ENCODE measurements around the gene SNX14.
"Not testable (repeated sequence)": the region's sequence is repeated elsewhere in the genome, so short reads cannot be mapped to it uniquely, and the experiment has no call there.

The SNX14 gene, protein sequence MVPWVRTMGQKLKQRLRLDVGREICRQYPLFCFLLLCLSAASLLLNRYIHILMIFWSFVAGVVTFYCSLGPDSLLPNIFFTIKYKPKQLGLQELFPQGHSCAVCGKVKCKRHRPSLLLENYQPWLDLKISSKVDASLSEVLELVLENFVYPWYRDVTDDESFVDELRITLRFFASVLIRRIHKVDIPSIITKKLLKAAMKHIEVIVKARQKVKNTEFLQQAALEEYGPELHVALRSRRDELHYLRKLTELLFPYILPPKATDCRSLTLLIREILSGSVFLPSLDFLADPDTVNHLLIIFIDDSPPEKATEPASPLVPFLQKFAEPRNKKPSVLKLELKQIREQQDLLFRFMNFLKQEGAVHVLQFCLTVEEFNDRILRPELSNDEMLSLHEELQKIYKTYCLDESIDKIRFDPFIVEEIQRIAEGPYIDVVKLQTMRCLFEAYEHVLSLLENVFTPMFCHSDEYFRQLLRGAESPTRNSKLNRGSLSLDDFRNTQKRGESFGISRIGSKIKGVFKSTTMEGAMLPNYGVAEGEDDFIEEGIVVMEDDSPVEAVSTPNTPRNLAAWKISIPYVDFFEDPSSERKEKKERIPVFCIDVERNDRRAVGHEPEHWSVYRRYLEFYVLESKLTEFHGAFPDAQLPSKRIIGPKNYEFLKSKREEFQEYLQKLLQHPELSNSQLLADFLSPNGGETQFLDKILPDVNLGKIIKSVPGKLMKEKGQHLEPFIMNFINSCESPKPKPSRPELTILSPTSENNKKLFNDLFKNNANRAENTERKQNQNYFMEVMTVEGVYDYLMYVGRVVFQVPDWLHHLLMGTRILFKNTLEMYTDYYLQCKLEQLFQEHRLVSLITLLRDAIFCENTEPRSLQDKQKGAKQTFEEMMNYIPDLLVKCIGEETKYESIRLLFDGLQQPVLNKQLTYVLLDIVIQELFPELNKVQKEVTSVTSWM

DNA sequence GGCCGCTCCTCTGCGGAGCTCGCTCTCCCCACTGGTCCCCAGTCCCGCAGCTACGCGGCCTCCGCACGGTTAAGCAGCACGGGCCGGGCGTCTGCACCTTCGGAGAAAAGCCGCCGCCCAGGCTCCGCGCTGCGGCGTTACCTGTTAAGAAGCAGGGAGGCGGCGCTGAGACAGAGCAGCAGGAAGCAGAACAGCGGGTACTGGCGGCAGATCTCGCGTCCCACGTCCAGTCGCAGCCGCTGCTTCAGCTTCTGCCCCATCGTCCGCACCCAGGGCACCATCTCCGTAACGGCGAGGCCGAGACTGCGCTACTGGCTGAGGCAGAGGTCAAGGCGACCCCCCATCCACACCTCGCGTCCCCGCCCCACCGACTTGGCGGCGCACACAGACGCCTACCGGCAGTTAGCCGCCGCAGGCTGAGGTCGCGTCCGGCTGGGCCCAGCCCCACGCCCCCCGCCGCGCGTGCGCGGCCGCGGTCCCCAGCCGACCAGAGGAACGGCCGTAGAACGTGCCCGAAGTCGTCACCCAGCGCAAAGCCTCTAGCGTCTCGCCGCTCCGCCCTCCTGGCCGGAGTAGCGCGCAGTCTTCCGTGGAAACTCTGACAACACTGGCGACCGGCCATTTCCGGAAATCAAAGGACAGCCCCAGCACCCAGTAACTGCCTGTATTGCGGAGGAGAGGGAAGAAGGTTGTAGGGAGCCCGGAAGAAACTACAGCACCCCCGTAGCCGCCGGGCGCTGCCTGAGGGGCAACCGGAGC, at the start of gene SNX14:
SNX14 (minus strand) TSS at position 421 of the 759 bp plus-strand sequence; CDS start at position 281, 140 bp downstream.
- peak; percentile 82 for DNase-seq

DNA sequence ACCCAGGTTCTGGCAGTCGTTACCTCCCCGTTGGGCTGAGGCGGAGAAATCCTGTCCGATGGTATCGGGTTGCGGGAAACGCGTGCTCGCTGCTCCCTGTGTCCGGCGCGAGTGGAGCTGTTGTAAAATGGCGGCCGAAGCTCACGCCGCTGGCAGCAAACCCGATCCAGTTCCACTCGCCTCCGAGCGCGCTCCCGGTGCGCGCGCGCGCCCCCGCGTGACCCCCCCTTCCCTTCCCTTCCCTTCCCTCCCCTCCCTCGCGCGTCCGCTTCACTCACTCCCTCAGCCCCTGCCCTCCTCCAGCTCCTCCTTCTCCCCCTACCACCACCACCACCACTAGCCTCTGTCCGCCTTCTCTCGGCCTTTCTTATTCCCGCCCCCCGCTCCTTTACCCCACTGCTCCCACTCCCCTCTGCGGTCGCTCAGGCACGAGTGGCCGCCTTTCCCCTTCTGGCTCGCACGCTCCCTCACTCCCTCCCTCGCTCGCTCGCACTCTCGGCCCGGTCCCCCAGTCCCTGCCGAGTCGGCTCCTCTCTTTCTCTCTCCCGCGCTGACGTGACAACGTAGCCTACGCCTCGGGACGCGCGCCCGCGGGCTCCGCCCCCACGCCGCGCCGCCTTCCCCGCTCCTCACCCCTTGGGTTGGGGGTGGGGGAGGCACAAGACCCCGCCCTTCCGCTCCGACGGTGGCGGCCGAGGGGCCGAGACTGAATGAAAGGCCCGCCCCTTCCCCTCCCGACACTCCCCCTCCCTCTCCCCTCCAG, 49.3 kb upstream of the SNX14 start, which contains the start of gene SYNCRIP:
SYNCRIP (minus strand) TSS at position 113 of the 763 bp plus-strand sequence. CDS start 1,447 bp downstream, outside the sequence.
- peak; percentile 98 for DNase-seq

DNA sequence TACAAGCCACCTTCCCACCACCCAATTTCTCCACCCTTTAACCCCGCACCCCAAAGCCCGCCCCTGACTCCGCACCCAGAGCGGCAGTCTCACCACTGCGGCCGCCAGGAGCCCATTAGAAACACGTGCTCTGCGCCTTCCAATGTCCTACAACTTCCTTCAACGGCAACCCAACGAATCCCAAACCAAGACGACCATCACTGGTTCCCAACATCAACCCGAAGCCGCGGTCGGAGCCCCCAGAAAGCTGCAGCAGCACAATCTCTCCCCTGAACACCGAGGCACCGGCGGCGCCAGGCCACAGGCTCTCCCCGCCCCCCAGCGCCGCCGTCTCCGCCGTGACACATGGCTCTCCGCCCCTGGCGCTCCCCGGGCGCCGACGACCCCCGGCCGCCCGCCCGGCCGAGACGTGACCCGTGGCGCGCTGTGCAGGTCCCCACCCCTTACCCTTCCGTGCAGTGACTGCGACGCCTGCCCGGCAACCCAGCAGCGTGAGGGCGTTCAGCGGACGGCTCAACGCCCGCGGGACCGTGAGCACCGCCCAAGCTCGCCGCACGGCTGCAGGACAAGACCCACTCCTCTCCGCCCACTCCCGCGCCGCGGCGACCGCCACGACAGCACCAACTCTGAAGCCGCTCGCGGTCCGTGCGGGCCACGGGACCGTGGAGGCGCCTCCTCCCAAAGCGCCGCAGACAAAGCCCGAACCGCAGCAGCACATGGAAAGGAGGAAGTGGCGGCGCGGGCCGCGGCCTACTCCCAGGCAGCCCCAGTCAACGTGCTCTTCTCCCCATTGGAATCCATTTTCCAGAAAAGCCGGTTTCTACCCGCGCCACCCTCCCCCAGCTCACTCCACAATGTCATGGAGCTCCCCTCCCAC, 48.5 kb upstream of the SNX14 start:
- peak; percentile 50 for DNase-seq

DNA sequence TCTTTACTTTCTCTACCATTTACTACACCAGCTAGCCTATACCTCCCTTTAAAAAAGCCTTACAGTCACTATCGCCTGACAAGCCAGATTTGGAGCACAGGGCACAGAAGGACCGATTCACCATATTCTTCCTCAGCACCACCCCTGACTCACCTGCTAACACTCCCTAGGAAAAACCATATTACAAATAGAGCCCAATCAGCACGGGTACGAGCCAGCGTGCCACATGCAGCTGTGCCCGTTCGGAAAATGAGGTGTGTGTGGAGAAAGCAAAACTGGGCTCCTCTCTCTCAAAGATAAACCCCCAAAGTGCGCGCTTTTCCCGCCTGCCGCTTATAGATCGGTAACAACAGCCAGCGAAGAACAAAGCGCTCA, 47.9 kb upstream of the SNX14 start:
- DNase-seq: peak; percentile 34

DNA sequence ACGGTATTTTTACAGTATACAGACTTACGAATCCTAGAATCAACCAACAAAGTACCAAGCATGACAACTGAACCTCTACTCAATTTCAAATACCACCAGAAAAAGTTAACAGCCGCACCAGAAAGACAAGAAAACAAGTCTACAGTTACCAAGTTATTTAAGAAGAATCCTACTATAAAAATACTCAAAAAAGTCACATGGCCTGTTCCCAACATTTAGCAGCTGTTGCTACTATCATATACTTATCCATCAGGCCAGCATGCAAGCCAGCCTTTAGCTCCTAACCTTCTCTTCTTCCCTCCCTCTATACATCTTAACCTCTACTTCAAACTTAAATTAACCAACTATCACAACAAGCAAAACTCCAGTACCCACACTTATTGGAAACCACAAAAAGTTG, 47.2 kb upstream of the SNX14 start:
- DNase-seq: no peak

DNA sequence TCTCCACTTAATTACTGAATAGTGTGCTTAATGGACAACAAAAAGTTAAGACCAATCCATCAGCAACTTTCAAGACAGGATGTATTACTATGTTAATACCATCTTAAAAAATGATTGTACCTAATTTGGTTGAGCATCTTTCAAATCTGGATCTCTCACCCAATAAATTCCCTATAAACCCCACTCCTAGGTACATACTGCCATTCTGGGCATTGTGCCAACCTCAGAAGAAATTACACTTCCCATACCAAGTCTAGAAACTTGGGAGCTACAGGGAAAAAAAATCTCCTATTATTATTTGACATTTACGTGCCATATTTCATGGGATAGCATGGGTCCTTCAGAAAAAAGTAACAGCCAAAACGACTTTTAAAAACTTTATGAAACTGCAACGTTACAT, 43.9 kb upstream of the SNX14 start:
- DNase-seq: no peak

DNA sequence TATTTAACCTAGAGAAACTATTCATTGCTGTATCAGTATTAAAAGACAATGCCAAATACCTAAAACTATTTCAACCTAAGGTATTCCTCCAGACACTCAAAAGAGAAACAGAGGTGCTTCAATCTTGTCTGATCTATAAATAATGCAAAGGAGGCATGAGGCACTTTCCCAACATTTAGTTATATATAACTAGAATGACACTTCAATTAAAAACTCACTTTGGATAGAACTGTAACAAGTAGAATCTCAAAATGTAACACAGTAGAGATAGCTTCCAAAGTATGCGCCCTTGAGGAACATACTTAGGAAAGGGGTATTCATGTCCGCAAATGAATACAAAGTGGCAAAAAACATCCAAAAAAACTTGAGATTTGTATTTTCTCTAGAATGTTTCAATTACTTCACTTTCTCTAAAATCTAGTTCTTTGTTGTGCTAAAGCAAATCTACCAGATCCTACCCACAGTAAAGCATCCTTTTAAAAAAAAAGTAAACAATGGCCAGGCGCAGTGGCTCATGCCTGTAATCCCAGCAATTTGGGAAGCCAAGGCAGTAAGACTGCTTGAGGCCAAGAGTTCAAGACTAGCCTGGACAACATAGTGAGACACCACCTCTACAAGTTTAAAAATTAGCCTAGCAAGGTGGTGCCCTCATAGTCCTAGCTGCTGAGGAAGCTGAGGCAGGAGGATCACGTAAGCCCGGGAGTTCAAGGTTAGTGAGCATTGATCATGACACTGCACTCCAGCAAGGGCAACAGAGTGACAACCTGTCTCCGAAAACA, 38.7 kb upstream of the SNX14 start:
- DNase-seq: no peak

DNA sequence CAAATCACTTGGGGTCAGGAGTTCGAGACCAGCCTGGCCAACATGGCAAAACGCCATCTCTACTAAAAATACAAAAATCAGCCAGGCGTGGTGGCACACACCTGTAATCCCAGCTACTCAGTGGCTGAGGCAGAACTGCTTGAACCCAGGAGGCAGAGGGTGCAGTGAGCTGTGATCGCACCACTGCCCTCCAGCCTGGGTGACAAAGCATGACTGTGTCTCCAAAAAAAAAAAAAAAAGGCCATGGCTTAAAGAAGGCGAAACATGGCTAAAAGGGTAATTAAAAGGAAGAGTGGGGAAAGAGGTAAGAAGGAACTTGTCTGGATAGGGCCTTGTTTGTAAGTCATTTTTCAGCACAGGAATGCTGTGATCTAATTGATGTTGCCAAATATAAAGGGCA, 37.5 kb upstream of the SNX14 start:
- DNase-seq: not testable (repeated sequence)

DNA sequence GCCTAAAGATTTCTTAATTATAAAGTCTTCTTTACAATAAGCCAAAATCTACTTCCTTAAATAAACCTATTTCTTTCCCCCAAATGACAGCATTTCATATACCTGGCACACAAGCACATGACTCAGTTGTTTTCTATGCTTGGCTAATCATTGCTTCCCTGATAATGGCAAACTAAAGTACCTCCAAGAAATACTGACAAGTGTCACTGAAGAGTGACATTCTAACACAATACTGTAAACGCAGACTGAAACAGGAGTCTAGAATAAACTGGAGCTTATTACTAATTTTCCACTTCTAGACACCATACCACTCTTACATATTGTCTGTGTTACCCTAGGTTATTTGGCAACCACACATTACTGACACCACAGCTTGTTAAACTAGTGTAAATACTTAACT, 34.7 kb upstream of the SNX14 start:
- no peak for DNase-seq

DNA sequence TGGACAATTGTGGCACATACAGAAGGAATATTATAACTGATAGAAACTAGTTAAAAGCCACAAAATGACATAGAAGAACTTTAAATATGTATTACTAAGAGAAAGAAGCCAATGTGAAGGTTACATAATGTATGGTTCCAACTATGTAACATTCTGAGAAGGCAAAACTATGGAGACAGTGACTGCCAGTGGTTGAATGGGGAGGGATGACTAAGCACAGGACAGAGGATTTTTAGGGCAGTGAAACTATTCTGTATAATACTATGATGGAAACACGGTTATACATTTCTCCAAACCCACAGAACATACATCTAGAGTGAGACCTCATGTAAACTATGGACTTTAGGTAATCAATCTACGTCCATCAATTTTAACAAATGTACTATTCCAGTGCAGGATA, 26.6 kb upstream of the SNX14 start:
- no peak for DNase-seq

DNA sequence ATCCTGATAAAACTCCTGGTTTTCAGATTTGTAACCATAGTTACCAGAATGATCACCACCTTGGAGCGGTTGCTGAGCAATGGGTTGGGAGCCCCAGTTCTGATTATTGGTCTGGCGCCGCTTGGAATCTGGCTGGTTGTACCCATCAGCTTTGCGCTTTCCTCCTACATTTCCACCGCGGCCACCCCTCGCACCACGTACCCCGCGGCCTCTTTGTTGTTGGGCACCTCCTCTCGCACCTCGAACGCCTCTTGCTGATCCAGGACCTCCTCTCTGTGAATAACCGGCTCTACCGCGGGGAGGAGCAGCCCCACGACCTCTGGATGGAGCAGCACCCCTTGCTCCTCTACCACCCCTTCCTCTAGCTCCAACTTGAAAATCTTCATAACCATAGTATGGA, 21.1 kb upstream of the SNX14 start:
- no peak for DNase-seq

DNA sequence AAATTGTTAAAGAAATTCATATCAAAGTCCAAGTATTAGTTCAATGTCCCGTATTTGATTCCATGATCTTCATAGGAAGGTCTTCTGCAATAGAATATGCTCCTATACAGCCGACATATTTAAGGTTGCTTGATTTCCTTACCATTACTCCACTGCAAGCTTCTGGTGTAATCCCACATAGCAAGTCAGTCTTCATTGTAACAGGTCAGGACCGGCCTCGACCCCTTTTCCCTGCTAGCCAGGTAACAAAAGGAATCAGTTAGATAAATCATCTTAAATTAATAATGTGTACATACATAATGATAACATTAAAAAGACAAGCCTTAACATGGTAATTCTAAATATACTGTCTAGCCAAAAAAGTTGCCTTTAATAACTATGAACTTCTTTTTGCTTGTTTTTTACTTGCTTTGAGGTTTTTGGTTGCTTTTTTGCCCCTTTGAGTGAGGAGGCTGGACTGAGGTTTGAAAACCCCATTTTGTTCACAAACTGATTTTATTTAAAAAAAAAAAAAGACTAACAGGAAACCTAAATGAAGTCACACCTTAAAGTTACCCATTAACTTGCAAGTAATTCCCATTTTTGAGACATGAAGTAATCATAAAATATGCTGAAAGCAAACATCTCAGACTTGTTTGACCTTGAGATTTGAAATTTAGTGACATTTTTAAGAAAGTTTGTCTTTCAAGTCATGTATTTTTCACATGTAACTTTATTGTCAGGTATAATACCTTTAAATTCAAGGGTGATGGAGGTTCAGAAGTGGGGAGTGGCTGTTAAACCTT, 19.2 kb upstream of the SNX14 start:
- DNase-seq: no peak

DNA sequence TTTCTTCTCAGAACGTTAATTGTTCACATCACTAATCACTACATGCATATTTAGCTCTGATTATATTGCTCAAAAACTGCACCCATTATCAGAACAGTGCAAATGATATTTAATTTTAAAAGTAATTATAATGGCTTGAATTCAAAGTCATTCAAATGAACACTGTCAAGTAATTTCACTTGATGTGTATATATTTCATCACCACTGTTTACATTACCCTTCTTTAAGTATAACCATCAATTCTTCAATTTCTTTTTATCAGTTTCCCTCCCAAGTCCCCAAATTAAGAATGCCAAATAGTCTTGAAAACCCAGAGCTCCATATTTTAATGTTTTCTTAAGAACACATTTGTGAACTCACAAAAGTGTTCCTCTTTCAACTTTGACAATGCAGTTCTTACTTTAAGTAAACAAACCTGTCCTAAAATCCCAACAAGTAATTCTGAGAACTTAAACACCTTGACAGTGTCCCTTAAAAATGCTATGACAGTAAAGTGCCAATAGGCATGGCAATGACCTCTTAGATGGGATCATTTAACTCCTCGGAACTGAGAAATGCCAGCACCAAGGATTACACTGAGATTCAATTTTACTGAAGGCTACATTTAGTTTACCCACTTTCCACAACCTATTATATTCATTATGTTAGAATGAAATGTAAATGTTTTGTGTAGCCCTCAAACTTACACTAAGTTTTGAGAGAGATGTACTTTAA, 16.7 kb upstream of the SNX14 start:
- no peak for DNase-seq

DNA sequence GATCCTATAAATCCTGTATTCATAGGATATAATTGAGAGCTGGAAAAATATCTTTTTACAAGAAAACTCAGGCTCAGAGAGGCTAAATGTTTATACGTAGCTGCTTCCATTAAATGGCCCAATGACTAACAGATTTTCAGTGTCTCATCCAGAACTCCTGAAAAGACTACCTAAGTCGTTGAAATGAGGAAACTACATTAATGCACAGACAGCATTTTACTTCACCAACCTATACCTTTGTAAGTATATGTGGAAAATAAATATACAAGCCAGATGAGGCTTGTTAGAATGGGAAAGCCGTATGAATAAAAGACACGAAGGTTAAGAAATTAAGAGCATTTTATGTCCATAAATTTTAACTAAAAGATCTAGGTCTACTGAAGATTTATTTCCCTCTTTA, 8.4 kb upstream of the SNX14 start:
- DNase-seq: no peak

DNA sequence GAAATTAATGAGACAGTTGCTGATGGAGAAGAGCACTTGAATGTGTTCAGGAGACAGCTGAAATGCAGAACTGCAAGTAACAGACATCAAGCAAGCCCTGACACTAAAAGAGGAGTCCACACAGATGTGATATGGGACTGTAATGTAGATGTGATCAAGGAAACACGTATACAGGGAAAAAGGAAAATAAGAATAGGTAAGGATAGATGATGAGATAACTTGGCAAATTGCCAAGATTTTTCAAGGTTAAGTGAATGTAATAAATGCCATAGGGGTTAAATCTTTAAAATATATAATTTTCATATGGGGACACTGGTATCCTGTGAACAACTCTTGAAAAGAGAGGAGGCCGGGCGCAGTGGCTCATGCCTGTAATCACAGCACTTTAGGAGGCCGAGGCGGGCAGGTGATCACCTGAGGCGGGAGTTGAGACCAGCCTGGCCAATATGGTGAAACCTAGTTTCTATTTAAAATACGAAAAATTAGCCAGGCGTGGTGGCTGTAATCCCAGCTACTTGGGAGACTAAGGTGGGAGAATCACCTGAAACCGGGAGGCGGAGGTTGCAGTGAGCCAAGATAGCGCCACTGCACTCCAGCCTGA, 7.2 kb upstream of the SNX14 start:
- no peak for DNase-seq

DNA sequence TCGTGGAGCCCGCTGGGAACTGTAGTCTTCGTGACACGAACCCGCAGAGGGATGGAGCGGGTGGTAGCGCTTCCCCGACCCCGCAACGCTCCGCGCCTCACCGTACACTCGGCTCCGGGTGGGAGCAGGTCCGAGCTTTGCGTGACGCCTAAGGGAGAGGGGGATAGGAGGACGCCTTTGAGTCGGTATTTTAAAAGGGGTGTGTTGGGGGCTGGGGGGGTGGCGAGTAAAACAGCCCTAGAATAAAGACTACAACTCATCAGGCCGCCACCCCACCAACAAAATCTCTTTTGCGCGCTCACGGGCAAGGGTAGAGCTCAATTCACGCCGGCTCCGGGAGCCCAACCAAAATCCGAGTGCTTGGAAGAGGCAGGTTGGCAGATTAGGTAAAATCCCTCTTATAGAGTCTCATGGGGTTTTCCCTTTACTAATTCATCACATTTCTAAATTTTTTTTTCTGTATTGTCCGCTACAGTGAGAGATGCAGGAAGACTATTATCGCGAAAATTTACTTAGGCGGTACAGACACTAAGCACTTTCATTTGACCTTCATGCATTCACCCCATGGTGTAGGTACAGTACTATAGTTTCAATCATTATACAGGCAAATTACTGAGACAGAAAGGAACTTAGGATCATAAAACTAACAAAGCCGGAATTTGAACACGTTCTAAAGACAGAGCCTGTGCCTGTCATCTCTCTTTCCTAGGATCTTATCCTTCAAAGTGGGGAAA, 706 bp upstream of the SNX14 start:
- peak; percentile 61 for DNase-seq

DNA sequence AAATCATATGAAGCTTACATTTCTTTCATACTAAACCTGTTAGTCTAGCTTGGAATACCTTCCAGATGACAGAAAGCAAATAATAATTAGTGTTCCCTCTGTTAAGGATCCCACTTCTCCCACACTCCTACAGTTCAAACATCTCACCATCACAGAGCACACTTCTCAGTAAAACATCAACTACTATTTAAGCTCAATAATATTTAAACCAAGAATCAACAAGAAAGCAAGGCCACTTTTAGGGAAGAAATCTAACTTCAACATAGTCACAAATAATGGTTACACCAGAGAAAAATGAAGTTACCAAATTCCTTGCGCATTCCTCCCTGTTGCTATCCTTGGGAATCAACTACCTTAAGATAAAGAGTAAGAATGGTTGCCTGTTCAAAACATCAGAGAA, 1.6 kb downstream of the SNX14 start:
- DNase-seq: no peak

DNA sequence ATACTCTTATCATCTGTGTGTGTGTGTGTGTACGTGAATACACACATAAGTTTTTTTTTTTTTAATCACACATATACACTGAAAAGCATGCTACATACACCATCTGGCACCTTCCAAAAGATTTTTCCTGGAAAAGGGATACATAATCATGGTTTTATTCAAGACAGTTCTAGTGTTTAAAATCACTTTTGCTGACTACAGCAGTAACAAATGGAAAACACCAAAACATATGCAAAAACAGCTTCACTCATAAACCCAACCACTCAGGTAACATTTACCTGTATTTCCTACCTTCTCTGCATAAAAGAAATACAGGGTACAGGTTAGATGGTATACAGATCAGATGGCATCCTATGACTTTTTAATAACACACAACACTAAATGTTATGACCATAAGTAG, 2.5 kb downstream of the SNX14 start:
- DNase-seq: no peak
